SU-DHL-6 (cell line): Measurements from ENCODE around the gene TSPAN1.

Experiments
- H2AFZ ChIP-seq: fragments of 200-600 bp; sonication (generic); 2 replicates; pipeline ENCODE4 v1.6.1; 2014; ENCODE audit warnings: low read depth, mild to moderate bottlenecking, moderate library complexity, mixed read lengths, antibody characterized with exemption, low read length; ENCODE audit not compliant: severe bottlenecking
- H3F3A ChIP-seq: fragments of 200-600 bp; shearing (Covaris generic); 2 replicates; pipeline ENCODE4 v1.6.0; 2016; ENCODE audit warnings: antibody characterized with exemption, mild to moderate bottlenecking; ENCODE audit not compliant: insufficient read depth
- H3K27ac ChIP-seq: fragments of 200-600 bp; sonication (generic); 2 replicates; pipeline ENCODE4 v1.5.1; 2016; ENCODE audit warnings: low read depth, mild to moderate bottlenecking, low read length, moderate library complexity, mixed read lengths
- H3K27me3 ChIP-seq: fragments of 200-600 bp; sonication (generic), shearing (Covaris generic); 2 replicates; pipeline ENCODE4 v1.6.0; 2014; ENCODE audit warnings: mild to moderate bottlenecking, low read length
- H3K36me3 ChIP-seq: fragments of 200-600 bp; sonication (generic); 2 replicates; pipeline ENCODE4 v1.6.1; 2014; ENCODE audit warnings: mild to moderate bottlenecking, low read length, mixed read lengths
- H3K4me2 ChIP-seq: fragments of 300-600, 200-600 bp; shearing (Covaris generic), sonication (generic); 2 replicates; pipeline ENCODE4 v1.6.0; 2014; ENCODE audit warnings: low read length, low read depth, mild to moderate bottlenecking; ENCODE audit not compliant: poor library complexity, severe bottlenecking
- H3K4me3 ChIP-seq: fragments of 200-600 bp; sonication (generic); 2 replicates; pipeline ENCODE4 v1.5.1; 2014; ENCODE audit warnings: antibody characterized with exemption, low read length, mild to moderate bottlenecking, mixed read lengths; ENCODE audit not compliant: insufficient read depth, poor library complexity, severe bottlenecking
- H3K79me2 ChIP-seq: fragments of 200-600 bp; sonication (generic); 2 replicates; pipeline ENCODE4 v1.6.1; 2014; ENCODE audit warnings: mild to moderate bottlenecking, low read length, moderate library complexity; ENCODE audit not compliant: insufficient read depth
- H3K9ac ChIP-seq: fragments of 200-600 bp; sonication (generic); 2 replicates; pipeline ENCODE4 v1.7.0; 2014; ENCODE audit warnings: mild to moderate bottlenecking, low read length
- H3K9me2 ChIP-seq: fragments of 200-600 bp; sonication (generic); replicated peaks from 2 replicates; pipeline ENCODE4 v1.6.1; 2014; ENCODE audit warnings: low read length; ENCODE audit not compliant: insufficient read depth
- H3K9me3 ChIP-seq: fragments of 200-600 bp; sonication (generic); 2 replicates; pipeline ENCODE4 v1.6.1; 2014; ENCODE audit warnings: low read length, mixed read lengths; ENCODE audit not compliant: insufficient read depth
- H4K20me1 ChIP-seq: fragments of 200-600 bp; sonication (generic); 2 replicates; pipeline ENCODE4 v1.6.1; 2014; ENCODE audit warnings: low read depth, mild to moderate bottlenecking, antibody characterized with exemption, low read length, moderate library complexity, mixed read lengths
- CTCF ChIP-seq: fragments of 200-600 bp; sonication (generic); IDR thresholded peaks from one replicate; pipeline ENCODE4 v1.5.1; 2017; ENCODE audit warnings: antibody characterized with exemption, mild to moderate bottlenecking, low read length, moderate library complexity; ENCODE audit not compliant: insufficient read depth, poor library complexity, severe bottlenecking
- EZH2phosphoT487 ChIP-seq: fragments of 200-600 bp; sonication (generic), shearing (Covaris generic); conservative IDR thresholded peaks from 2 replicates; pipeline ENCODE4 v1.6.1; 2018; ENCODE audit warnings: mild to moderate bottlenecking, antibody characterized with exemption, low read length, moderate library complexity, mixed read lengths

Gene TSPAN1

GRCh38 chr1:46193285-46193684, 18.4 kb downstream of the TSPAN1 start:
- TF ChIP-seq EZH2phosphoT487 (no peak), CTCF (no peak)
- no peaks in the 10 kb centered on the region for H3K9me2 ChIP-seq
- no peaks in the 10 kb centered on the region for H3F3A ChIP-seq
- no peak overlapping the region for H3K4me3 ChIP-seq
- no peak overlapping the region for H3K9ac ChIP-seq
- H3K27ac ChIP-seq: no peak overlapping the region
- H3K9me3 ChIP-seq: no peaks in the 10 kb centered on the region
- no peaks in the 10 kb centered on the region for H4K20me1 ChIP-seq
- H3K36me3 ChIP-seq: no peaks in the 10 kb centered on the region
- no peak overlapping the region for H3K4me2 ChIP-seq
- H3K27me3 ChIP-seq: no peaks in the 10 kb centered on the region
- no peaks in the 10 kb centered on the region for H3K79me2 ChIP-seq
- H2AFZ ChIP-seq: no peak overlapping the region

GRCh38 chr1:46193984-46194570, 19.2 kb downstream of the TSPAN1 start:
- Histone ChIP-seq H3K36me3 (no peaks in the 10 kb centered on the region), H3K9ac (no peak overlapping the region), H4K20me1 (no peaks in the 10 kb centered on the region), H3K27ac (no peak overlapping the region), H3K27me3 (no peaks in the 10 kb centered on the region), H3F3A (peaks cover 6% of the 10 kb centered on the region; the same call in 1 of the 2 replicates), H3K4me2 (no peak overlapping the region), H3K79me2 (no peaks in the 10 kb centered on the region), H3K9me2 (no peaks in the 10 kb centered on the region), H3K4me3 (no peak overlapping the region), H3K9me3 (no peaks in the 10 kb centered on the region), H2AFZ (no peak overlapping the region)
- TF ChIP-seq CTCF: no peak
- TF ChIP-seq EZH2phosphoT487: no peak

GRCh38 chr1:46194641-46195193, 19.8 kb downstream of the TSPAN1 start:
- no peak overlapping the region for H3K4me3 ChIP-seq
- H4K20me1 ChIP-seq: no peaks in the 10 kb centered on the region
- peaks cover 9% of the 10 kb centered on the region; the same call in 1 of the 2 replicates for H3F3A ChIP-seq
- no peak overlapping the region for H3K9ac ChIP-seq
- H3K27me3 ChIP-seq: no peaks in the 10 kb centered on the region
- H3K9me3 ChIP-seq: no peaks in the 10 kb centered on the region
- H3K9me2 ChIP-seq: no peaks in the 10 kb centered on the region
- no peaks in the 10 kb centered on the region for H3K36me3 ChIP-seq
- no peak overlapping the region for H3K4me2 ChIP-seq
- H2AFZ ChIP-seq: no peak overlapping the region
- TF ChIP-seq CTCF (no peak), EZH2phosphoT487 (no peak)
- no peak overlapping the region for H3K27ac ChIP-seq
- no peaks in the 10 kb centered on the region for H3K79me2 ChIP-seq
